ENCODE data around the gene LRCH4.

The LRCH4 gene

GRCh38 chr7:100604976-100605911 lies 19.3 kb upstream of the LRCH4 start:
- DNase-seq (ENCODE audit: low read depth), result no peak

GRCh38 chr7:100604028-100604975 lies 18.4 kb upstream of the LRCH4 start:
- peak; percentile 58 for DNase-seq (ENCODE audit: low read depth)

- no peak for DNase-seq (ENCODE audit: low read depth)
Measured at GRCh38 chr7:100603726-100604027, 17.7 kb upstream of the LRCH4 start.

- no peak for DNase-seq (ENCODE audit: low read depth)
Measured at GRCh38 chr7:100602889-100603725, 17.2 kb upstream of the LRCH4 start.

GRCh38 chr7:100600730-100601038 lies 14.8 kb upstream of the LRCH4 start:
- DNase-seq (ENCODE audit: low read depth), result no peak

GRCh38 chr7:100599911-100600729 lies 14.2 kb upstream of the LRCH4 start:
- DNase-seq (ENCODE audit: low read depth), result no peak

GRCh38 chr7:100598425-100598824 lies 12.5 kb upstream of the LRCH4 start:
- DNase-seq (ENCODE audit: low read depth), result no peak

- no peak for DNase-seq (ENCODE audit: low read depth)
Measured at GRCh38 chr7:100595188-100595587, 9.3 kb upstream of the LRCH4 start.

GRCh38 chr7:100591596-100591995 lies 5.7 kb upstream of the LRCH4 start:
- no peak for DNase-seq (ENCODE audit: low read depth)

- no peak for DNase-seq (ENCODE audit: low read depth)
Measured at GRCh38 chr7:100590077-100590737, 4.3 kb upstream of the LRCH4 start.

GRCh38 chr7:100589341-100589947 lies 3.5 kb upstream of the LRCH4 start:
- no peak for DNase-seq (ENCODE audit: low read depth)

- no peak for DNase-seq (ENCODE audit: low read depth)
Measured at GRCh38 chr7:100588438-100588837, 2.5 kb upstream of the LRCH4 start.

- DNase-seq (ENCODE audit: low read depth), result peak; percentile 99
Measured at GRCh38 chr7:100586266-100587025, 517 bp upstream of the LRCH4 start, which contains the start of gene FBXO24. FBXO24 (plus strand) TSS chr7:100586328; CDS start chr7:100586626, 298 bp downstream.

- DNase-seq (ENCODE audit: low read depth), result no peak
Measured at GRCh38 chr7:100584683-100585510, 1.0 kb downstream of the LRCH4 start.

GRCh38 chr7:100584054-100584682 lies 1.8 kb downstream of the LRCH4 start:
- no peak for DNase-seq (ENCODE audit: low read depth)

GRCh38 chr7:100583132-100584053 lies 2.5 kb downstream of the LRCH4 start:
- peak; percentile 60 for DNase-seq (ENCODE audit: low read depth)

GRCh38 chr7:100582650-100583049 lies 3.3 kb downstream of the LRCH4 start:
- no peak for DNase-seq (ENCODE audit: low read depth)
